ENCODE results near the gene NFAT5.

Gene NFAT5

GRCh38 chr16:69741951-69742904 is 176.5 kb downstream of the NFAT5 start:
- ATAC-seq (no peak), DNase-seq (no peak)

GRCh38 chr16:69744363-69745231 is 178.8 kb downstream of the NFAT5 start:
- DNase-seq, result no peak
- no peak for ATAC-seq

GRCh38 chr16:69745232-69745612 is 179.5 kb downstream of the NFAT5 start:
- no peak for DNase-seq
- no peak for ATAC-seq

GRCh38 chr16:69745959-69746358 is 180.2 kb downstream of the NFAT5 start:
- ATAC-seq, result no peak

GRCh38 chr16:69747115-69747514 is 181.3 kb downstream of the NFAT5 start:
- ATAC-seq (no peak), DNase-seq (no peak)

More at GRCh38 chr16:69745959-69746358, 180.2 kb downstream of the NFAT5 start:
- no peak for DNase-seq

GRCh38 chr16:69748694-69749345 is 183.1 kb downstream of the NFAT5 start:
- no peak for DNase-seq
- no peak for ATAC-seq

GRCh38 chr16:69754143-69754468 is 188.3 kb downstream of the NFAT5 start:
- no peak for DNase-seq
- no peak for ATAC-seq
